ENCODE measurements around the gene FGFRL1.

- TF ChIP-seq CTCF (IDR thresholded peaks at IDR 0.05; ENCODE audit: low read depth, low read length) (no peak), EZH2phosphoT487 (IDR thresholded peaks at IDR 0.05; ENCODE audit: low read depth) (no peak)
Measured at GRCh38 chr4:978957-979701, 32.3 kb upstream of the FGFRL1 start.
